Fibroblast of the conjunctiva (primary cell): ENCODE data around the gene KCNJ5.
"Not testable (repeated sequence)": the region's sequence is repeated elsewhere in the genome, so short reads cannot be mapped to it uniquely, and the experiment has no call there.

ENCODE experiments used
- DNase-seq: peaks from one replicate; pipeline ENCODE4 v3.0.0-alpha.2; 2010; ENCODE audit warnings: low read depth

Gene KCNJ5

DNA sequence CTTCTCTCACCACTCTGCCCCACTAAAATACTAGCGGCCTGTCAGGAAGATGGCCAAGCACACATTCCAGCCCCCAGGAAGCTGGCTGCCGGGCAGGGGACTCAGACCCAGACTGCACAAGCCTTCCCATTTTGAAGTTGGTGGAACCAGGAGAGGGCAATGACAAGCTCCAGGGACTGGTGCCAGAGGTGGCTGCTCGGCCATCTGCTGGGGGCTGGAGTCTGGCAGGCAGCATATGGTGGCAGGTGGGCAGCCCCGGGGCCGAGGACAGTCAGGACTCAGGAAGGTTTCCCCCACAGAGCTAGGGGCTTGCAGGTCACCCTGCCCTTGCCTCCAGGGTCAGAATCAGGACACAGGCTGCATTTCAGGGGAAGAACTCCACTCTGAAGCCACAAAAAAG is 22.6 kb downstream of the KCNJ5 start:
- DNase-seq: no peak

DNA sequence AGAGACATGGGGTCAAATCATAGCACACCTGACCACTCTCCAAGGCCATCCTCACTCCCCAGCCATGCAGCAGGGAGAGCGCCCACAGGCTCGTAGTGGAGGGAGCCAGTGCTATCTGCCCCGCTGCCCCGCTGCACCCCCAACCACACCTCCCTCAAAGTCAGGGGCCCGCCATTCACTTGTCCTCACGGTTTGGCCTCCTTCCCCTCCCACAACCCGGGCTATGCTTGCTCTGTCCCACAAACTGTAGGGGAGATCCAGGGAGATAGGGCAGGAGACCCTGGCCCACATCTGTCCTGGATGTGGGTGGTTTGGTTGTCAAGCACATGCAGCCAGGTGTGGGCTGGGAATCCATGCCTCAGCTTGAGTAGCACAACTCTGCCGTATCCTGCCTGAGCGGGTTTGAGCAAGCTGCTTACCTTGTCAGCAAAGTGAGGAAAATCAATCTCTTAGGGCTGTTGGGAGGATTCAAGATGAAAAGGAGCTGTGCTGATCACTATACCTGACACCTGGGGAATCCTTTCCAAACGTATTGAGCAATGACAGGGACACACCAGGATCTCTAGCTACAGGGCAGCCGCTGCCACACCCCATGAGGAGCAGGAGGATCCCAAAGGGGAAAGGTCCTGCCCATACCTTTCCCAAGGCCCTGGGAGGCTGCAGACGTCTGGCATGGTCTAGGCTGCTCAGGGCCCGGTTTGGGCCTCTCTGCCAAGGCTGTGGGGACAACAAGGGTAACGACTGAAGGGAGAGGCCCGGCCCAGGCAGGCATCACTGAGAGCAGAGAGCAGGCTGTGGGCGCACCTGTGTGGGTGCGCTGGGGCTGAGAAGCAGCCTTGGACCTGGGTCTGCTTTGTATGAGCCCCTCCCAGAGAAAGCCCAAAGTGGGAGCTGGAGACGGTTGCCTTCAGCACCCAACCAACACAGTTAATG is 23.3 kb downstream of the KCNJ5 start:
- DNase-seq: no peak

DNA sequence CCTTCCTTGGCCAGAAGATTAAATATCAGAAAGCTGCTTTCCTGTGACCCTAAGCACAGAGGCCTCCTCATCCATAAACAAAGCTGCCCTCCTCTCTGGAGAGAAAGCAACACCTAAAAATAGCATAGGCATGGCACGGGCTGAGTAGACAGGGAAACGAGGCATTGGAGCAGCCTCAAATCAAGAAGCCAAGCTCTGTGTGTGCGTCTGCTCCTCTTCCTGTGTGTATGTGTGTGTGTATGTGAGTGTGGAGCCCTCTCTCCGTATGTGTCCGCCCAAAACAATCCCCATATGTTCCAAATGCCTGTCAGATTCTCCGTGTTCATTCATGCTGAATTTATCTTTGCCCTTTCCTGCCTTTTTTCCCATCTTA is 24.0 kb downstream of the KCNJ5 start:
- DNase-seq: no peak

DNA sequence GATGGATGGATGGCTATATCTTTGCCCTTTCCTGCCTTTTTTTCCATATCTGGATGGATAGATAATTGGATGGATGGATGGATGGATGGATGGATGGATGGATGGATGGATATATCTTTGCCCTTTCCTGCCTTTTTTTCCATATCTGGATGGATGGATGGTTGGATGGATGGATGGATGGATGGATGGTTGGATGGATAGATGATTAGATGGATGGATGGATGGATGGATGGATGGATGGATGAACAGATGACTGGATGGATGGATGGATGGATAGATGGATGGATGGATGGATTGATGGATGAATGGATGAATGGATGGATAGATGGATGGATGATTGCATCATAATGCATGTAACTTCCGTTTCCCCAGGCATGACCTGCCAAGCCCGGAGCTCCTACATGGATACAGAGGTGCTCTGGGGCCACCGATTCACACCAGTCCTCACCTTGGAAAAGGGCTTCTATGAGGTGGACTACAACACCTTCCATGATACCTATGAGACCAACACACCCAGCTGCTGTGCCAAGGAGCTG is 24.9 kb downstream of the KCNJ5 start:
- DNase-seq: no peak

DNA sequence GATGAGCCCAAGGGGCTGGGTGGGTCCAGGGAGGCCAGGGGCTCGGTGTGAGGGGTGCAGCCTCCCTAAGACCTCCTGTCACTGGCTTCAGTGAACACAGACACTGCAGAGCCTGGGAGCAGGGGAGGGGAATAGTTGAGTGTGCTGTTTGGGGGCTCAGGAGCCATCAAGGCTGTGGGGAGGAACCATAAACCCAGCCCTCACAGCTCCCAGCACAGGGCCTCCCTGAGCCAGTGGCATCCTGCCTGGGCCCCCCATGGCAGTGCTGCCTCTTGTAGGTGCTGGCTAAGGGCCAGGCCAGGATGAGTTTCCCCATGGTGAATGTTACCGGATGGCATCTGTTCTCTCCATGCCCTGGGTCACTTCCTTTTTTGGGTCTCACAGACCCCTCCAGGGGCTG is 25.5 kb downstream of the KCNJ5 start:
- DNase-seq: no peak

DNA sequence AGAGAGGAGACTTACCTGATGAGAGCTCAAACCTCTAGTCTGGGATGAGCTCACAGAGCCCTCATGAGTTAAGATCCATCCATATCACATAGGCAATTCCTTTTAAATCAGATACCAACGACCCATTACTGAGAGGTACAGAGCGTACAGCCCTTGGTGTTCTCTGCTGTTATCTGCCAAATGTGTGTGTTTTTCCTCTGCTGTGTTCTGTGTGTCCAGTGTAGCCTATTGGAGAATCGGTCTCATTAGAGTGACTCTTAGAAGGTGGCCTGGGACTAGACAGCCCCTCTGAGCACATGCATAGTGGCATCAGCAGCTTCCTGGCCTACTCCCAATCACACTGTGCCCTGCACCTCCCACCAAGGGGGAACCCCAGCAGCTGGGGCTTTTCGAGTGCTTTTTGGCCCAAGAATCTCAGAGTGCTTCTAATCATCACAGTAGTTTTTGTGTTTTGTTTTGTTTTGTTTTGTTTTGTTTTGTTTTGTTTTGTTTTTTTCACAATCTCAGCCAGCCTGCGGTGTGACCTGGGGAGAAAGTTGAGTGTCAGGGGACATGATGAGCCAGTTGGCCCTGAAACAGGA is 26.1 kb downstream of the KCNJ5 start:
- no peak for DNase-seq

DNA sequence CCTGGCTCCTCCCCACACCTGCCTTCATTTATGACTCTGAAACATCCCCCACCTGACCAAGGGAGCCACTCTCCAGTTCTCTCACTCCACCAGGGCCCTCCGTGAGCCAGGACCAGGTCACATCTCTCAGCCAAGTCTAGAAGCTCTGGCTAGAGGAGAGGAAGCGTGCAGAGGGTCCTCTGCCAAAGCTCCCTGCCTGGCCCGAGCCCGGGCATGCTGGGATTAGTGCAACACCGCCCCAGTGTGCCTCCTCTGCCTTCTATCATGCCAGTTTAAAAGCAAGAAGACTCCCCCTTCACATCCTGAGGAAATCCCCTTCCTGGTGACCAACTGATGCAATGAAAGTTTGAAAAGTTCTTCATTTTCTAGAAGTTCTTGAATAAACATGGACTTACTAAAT is 28.1 kb downstream of the KCNJ5 start:
- DNase-seq: no peak

DNA sequence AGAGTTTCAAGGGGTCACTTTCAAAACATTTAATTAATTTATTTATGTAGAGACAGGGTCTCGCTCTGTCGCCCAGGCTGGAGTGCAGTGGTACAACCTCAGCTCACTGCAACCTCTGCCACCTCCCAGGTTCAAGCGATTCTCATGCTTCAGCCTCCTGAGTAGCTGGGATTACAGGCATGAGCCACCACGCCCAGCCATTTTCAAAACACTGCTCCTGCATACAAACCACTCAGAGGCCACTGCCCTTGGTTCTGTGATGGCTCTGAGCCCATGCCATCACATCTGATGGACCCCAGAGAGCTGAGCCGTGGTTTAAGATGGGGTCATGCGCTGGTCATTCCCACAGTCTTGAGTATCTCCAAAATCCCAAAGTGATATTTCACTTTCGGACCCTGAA is 28.5 kb downstream of the KCNJ5 start:
- not testable (repeated sequence) for DNase-seq

DNA sequence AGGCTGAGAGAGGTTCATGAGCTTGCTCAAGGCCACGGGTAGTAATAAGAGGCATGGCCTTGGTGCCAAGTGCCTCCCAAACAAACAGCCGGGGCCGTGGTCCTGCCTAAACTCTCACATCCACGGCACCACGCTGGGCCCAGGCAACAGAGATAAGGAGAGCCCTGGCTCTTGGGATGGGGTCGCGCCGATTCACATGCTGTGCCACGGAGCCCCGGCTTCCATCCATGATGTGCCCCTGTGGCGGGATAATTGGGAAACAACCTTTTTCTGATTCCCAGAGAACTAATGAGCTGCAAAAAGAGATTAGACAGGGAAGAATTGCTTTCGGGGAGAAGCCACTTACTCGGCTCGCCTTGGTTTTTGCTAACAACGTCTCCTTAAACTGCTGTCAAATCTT is 29.5 kb downstream of the KCNJ5 start:
- no peak for DNase-seq

DNA sequence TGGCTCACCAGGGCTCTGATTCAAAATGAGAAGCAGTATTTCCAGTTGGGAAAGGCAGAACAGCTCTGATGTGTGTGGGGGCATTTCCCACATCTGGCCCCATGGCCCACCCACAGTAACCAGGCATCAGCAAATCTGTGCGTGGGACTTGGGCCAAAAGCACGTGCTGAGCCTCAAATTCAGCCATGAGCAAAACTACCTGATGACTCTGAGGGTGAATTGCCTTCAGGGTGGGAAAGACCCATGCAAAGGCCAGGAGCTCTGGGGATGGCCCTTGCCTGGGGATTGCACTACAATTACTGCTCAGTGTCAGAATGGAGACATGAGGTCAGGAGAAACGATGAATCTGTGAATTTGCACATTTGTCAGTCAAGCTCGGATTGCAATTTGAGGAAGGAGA is 30.6 kb downstream of the KCNJ5 start:
- DNase-seq: no peak

DNA sequence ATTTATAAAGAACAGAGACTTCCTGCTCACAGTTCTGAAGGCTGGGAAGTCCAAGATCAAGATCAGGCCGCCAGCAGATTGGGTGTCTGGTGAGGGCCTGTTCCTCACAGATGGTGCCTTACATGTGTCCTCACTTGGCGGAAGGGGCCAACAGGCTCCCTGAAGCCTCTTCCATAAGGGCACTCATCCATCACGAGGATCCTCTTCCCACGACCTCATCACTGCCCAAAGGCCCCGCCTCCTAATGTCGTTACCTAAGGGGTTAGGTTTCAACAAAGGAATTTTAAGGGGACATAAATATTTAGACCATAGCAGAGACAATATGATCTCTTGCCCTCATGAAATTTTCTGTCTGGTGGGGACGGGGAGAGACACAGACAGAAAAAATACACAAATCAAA is 32.9 kb downstream of the KCNJ5 start:
- no peak for DNase-seq

DNA sequence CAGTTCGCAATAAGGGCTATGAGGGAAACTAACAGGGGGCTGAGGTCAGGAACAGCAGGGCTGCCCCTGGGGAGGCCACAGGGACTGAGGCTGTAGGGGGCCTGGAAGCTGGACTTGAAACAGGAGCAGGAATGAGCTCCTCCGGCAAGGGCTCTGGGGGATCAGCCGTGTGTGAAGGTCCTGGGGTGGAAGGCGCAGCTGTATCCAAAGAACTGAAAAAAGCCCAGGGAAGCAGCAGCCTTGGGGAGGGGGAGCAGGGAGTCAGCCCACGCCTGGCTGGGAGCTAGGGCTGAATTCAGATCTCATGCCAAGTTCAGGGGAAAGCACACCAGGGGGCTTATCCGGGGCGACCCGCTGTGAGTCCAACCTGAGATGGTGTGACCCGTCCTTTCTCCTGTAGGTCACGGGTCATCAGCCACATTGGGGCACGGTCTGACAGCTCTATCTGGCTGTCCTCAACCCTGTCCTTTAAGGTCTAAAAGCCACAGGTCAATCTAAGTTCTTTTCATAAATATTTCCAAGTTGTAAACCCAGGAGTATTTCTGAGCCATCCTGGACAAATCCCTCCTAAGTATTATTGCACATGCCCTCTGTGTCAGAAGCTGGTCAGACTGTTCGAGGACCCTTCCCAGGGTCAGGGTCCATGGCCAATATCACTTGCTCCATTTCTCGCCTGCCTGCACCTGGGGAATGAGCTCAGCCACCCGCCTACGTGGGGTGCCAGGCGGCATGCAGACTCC is 33.5 kb downstream of the KCNJ5 start:
- no peak for DNase-seq

DNA sequence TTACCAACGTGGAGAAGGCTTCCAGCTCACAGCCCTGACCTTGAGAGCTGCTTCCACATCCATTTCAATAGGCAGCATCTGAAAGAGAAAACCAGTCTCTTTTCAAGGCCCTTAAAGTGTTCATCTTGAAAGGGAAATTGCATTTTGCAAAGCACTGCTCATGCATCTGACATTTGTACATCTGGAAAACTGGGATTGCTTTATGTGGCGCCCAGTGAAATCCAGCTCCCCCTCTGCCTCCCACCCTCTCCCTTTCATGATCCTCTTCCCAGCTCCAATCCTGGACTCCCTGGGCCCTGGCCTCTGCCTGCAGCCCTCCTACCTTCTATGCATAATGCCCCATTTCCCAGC is 34.1 kb downstream of the KCNJ5 start:
- DNase-seq: no peak

DNA sequence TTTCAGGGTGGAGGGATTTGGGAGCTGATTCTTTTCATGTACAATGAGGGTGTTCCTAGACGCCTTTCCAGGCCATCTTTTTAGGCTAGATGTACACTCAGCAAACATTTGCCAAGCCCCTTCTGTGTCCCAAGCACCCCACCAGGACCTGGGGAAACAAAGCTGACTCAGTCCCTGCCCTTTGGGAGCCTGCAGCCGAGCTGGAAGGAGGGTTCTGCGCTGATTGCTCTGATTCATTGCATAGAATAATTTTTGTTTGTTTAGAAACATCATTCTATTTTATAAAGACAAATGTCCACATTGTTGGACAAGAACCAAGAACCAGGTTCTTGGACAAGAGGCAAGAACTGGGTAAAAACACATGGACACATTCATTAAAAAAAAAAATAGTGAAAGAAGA is 34.8 kb downstream of the KCNJ5 start:
- no peak for DNase-seq

DNA sequence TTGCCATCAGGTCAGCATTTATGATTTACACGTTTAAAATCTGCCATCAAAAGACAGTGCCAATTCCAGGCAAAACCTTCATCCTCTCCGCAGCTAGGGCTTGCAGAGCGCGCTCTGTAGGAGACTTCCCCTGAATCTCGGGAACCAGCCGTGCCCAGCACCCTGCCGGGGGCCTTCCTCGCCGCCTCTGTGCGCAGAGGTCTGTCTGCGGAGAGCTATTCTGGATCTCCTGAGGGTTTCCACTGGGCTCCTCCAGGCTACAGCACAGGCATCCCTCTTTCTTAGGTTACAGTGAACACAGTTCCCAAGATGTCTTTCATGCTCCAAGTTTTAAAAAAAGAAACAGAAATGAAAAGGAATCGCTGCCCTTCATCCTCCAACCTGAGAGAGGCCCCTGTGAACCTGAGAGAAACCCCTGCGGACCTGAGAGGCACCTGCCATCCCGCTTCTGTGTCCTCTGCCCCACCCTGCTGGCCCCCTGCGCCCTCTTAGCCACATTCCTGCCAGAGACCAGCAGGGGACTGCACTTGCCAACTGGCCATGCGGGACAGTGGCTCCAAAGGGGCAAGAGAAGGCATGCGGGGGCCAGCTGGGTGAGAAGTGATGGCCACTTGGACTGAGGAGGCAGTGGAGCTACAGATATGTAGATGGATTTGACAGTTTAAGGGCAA is 35.4 kb downstream of the KCNJ5 start:
- no peak for DNase-seq

DNA sequence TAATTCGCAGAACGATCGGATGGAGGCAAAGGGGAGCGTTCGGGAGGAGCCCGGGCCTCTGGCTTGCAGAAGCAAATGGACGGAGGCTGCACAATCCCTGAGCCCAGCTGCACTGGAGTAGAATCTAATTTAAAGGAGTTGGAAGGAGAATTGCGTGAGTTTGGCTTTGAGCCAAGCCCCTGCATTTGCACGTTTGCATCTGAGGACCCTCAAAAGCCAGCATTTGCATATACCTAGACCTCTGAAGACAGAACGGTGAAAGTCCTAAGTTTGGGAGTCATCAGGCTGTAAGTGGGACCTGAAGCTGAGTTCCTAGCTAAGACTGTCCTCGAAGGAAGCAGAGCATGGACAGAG is 35.9 kb downstream of the KCNJ5 start:
- no peak for DNase-seq

DNA sequence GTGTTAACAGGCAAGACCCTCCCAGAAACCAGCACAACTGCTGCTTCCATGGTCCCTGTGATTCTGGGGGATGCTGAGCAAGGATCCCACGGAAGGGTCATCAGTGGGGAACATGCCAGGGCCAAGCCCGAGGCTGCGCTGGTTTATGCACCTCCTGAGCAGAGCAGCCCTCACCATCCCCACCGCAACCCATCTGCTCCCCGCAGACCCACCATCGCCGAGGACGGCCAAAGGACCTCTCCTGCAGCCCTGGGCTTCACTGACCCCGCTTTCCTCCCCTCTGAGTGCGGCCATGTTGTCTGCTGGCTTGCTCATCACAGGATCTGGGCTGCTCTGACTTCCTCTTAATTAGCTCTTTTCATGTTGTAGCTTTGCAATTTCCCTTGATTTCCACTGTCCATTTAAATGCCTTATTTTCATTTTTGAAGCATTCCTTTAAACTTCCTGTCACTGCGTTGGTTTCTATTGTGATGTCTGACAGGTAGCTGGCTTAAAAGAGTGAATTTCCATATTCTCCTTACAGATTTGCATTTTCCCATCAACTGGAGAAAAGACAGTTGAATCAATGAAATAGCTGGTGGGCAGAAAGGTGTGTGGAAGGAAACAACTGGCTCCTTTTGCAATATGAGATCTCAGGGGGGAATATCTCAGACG is 36.7 kb downstream of the KCNJ5 start:
- no peak for DNase-seq

DNA sequence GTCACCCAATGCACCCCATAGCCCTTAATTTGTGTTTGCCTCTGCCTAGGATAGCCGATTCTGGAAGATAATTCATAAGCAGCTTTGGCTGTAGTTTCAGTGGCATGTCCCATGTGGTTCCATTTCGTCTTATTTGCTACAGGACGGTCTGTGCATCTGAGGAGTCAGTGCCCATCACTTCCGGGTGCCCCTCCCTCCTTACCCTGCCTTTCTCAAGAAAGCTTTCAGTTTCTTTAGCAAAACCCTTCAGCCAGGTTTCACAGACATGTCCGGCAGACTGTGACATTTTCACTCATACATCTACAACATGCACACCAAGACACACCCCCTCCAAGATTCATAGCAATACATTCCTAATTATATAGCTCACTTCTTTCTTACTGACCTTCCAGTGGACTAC is 37.2 kb downstream of the KCNJ5 start:
- no peak for DNase-seq

DNA sequence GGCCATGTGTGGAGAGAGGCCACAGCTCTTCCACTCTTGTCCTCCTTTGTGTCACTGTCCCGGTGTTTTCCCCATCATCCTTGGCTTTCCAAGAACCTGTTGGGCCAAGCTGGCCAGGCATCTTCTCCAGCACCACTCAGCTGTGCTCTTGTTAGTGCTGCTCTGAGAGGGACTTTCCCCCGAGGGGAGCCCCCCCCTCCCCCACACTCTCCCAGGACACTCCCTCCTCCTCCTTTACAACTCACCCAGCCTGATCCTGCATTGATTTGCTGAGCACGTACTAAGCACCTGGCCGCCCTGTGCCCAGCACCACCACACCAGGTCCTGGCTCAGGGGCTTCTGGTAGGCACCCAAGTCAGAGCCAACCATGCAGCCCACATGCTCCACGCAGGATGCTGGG is 38.3 kb downstream of the KCNJ5 start:
- DNase-seq: no peak

DNA sequence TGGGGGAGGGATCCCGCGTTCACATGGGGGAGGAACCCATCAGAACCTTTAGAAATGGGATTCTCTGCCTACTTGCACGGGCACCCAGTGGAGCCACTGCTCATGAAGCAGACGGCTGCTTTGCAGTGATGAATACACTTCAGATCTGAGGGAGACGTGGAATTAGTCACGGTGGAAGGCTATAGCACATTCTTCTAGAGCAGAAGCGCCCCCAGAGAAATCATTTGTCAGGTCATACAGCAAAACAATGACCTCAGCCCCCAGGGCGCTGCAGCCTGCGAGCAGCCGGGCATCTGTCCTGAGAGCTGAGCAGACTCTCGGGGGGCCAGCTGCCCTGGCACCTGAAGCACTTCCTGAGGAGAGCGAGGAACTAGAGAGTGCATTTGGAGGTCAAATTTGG is 38.8 kb downstream of the KCNJ5 start:
- DNase-seq: no peak

DNA sequence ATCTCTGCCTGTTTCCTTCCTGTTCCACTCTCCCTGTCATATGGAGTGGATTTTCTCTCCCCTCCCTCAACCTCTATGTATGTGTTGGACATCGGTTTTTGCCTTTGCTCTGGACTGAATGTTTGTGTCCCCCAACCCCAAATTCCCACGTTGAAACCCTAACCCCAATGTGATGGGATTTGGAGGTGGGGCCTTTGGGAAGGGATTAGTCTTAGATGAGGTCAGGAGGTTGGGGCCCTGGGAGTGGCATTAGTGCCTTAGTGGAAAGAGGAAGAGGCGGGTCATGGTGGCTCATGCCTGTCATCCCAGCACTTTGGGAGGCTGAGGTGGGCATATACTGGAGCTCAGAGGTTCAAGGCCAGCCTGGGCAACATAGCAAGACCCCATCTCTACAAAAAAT is 39.9 kb downstream of the KCNJ5 start:
- no peak for DNase-seq

DNA sequence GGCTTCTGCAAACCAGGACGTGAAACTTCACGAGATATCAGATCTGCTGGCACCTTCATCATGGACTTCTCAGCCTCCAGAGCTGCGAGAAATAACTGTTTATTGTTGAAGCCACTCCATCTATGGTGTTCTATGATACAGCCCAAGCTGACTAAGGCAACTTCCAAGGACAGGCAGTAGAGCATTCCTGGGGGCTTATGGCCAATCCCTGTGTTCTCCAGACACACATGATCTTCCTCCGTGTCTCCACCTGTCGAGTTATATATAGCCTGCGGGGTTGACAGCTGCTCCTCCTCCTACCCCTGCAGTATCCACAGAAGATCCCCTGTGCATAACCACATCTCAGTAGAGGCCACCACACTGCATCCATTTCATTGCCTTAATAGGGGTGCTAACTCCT is 40.5 kb downstream of the KCNJ5 start:
- DNase-seq: no peak
